GM19238 (cell line): ENCODE results near the gene CYS1.
"Not testable (repeated sequence)": the region's sequence is repeated elsewhere in the genome, so short reads cannot be mapped to it uniquely, and the experiment has no call there.

Source experiments
- DNase-seq: peaks from one replicate; pipeline ENCODE4 v3.0.0; 2011; ENCODE audit warnings: low spot score; ENCODE audit not compliant: insufficient read length

Gene CYS1

GRCh38 chr2:10014418-10015190, 65.6 kb downstream of the CYS1 start:
- DNase-seq = no peak

- DNase-seq = not testable (repeated sequence)
Measured at GRCh38 chr2:10013651-10014417, 66.4 kb downstream of the CYS1 start.

GRCh38 chr2:10012963-10013461, 67.2 kb downstream of the CYS1 start:
- DNase-seq = no peak

GRCh38 chr2:10012366-10012962, 67.7 kb downstream of the CYS1 start:
- DNase-seq = not testable (repeated sequence)

- not testable (repeated sequence) for DNase-seq
Measured at GRCh38 chr2:10011606-10012325, 68.4 kb downstream of the CYS1 start.

GRCh38 chr2:10010861-10011605, 69.2 kb downstream of the CYS1 start:
- DNase-seq = not testable (repeated sequence)

GRCh38 chr2:10009811-10010781, 70.1 kb downstream of the CYS1 start:
- DNase-seq = no peak

- DNase-seq = no peak
Measured at GRCh38 chr2:10009271-10009810, 70.9 kb downstream of the CYS1 start.

GRCh38 chr2:10008809-10009176, 71.4 kb downstream of the CYS1 start:
- no peak for DNase-seq

GRCh38 chr2:10007921-10008808, 72.0 kb downstream of the CYS1 start:
- no peak for DNase-seq

- DNase-seq = no peak
Measured at GRCh38 chr2:10007435-10007834, 72.8 kb downstream of the CYS1 start.
